ENCODE results near the gene WNT8B.

- TF ChIP-seq CTCF (IDR thresholded peaks at IDR 0.05; ENCODE audit: insufficient read depth, low read length) (no peak), REST (IDR thresholded peaks at IDR 0.05; ENCODE audit: insufficient replicate concordance, low read depth) (no peak), POLR2AphosphoS5 (IDR thresholded peaks at IDR 0.05; ENCODE audit: low read depth) (no peak), SPI1 (IDR thresholded peaks at IDR 0.05; ENCODE audit: borderline replicate concordance, low read depth) (no peak), GABPA (IDR thresholded peaks at IDR 0.05; ENCODE audit: low read depth) (no peak)
Observed at GRCh38 chr10:100522945-100523344, 60.1 kb downstream of the WNT8B start.

Data from HL-60 (cell line).